ENCODE data around the gene SUMF2.
"Not testable (repeated sequence)": the region's sequence is repeated elsewhere in the genome, so short reads cannot be mapped to it uniquely, and the experiment has no call there.

SUMF2 gene

GRCh38 chr7:56063500-56063881, 595 bp upstream of the SUMF2 start (continued):
- no peak for TF ChIP-seq ZNF362 (tag by site-specific recombination; IDR thresholded peaks at IDR 0.05)
- TF ChIP-seq, protein P1, sequence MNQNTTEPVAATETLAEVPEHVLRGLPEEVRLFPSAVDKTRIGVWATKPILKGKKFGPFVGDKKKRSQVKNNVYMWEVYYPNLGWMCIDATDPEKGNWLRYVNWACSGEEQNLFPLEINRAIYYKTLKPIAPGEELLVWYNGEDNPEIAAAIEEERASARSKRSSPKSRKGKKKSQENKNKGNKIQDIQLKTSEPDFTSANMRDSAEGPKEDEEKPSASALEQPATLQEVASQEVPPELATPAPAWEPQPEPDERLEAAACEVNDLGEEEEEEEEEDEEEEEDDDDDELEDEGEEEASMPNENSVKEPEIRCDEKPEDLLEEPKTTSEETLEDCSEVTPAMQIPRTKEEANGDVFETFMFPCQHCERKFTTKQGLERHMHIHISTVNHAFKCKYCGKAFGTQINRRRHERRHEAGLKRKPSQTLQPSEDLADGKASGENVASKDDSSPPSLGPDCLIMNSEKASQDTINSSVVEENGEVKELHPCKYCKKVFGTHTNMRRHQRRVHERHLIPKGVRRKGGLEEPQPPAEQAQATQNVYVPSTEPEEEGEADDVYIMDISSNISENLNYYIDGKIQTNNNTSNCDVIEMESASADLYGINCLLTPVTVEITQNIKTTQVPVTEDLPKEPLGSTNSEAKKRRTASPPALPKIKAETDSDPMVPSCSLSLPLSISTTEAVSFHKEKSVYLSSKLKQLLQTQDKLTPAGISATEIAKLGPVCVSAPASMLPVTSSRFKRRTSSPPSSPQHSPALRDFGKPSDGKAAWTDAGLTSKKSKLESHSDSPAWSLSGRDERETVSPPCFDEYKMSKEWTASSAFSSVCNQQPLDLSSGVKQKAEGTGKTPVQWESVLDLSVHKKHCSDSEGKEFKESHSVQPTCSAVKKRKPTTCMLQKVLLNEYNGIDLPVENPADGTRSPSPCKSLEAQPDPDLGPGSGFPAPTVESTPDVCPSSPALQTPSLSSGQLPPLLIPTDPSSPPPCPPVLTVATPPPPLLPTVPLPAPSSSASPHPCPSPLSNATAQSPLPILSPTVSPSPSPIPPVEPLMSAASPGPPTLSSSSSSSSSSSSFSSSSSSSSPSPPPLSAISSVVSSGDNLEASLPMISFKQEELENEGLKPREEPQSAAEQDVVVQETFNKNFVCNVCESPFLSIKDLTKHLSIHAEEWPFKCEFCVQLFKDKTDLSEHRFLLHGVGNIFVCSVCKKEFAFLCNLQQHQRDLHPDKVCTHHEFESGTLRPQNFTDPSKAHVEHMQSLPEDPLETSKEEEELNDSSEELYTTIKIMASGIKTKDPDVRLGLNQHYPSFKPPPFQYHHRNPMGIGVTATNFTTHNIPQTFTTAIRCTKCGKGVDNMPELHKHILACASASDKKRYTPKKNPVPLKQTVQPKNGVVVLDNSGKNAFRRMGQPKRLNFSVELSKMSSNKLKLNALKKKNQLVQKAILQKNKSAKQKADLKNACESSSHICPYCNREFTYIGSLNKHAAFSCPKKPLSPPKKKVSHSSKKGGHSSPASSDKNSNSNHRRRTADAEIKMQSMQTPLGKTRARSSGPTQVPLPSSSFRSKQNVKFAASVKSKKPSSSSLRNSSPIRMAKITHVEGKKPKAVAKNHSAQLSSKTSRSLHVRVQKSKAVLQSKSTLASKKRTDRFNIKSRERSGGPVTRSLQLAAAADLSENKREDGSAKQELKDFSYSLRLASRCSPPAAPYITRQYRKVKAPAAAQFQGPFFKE (tag by site-specific recombination; IDR thresholded peaks at IDR 0.05; ENCODE audit: borderline replicate concordance) = no peak
- TF ChIP-seq ZNF600 (tag by site-specific recombination; IDR thresholded peaks at IDR 0.05) = no peak
- TF ChIP-seq OSR2 (tag by site-specific recombination; IDR thresholded peaks at IDR 0.05) = 0 out of 2 replicates have a peak, but pooled peaks have one; percentile 24
- TF ChIP-seq EGR2 (tag by site-specific recombination; IDR thresholded peaks at IDR 0.05; ENCODE audit: low read depth) = no peak

GRCh38 chr7:56066376-56066775, 2.3 kb downstream of the SUMF2 start:
- ChIA-PET POLR2A (interaction anchor here (2.3 kb wide), 1 partner anchor 15 kb away, joined by 12 read pairs; the partner anchor contains the start of genes CCT6A and PSPH), CTCF (interaction anchor here (0.7 kb wide), 1 partner anchor 9 kb away, joined by 3 read pairs; no protein-coding TSS in a partner anchor)
- not testable (repeated sequence) for H3K9me3 ChIP-seq (ENCODE audit: control insufficient read depth, insufficient read depth, low read depth, low read length); H3K27ac ChIP-seq (ENCODE audit: extremely low read depth, low read depth, low read length); H3K4me3 ChIP-seq (ENCODE audit: low read depth, low read length); H3K4me1 ChIP-seq (ENCODE audit: control insufficient read depth, insufficient read depth, low read length)
- peaks cover 39 to 54% of the 10 kb centered on the region in 2 experiments for H3K36me3 ChIP-seq (ENCODE audit: control insufficient read depth in 2 of 2, insufficient read depth in 1 of 2, low read length in 2 of 2)

DNA sequence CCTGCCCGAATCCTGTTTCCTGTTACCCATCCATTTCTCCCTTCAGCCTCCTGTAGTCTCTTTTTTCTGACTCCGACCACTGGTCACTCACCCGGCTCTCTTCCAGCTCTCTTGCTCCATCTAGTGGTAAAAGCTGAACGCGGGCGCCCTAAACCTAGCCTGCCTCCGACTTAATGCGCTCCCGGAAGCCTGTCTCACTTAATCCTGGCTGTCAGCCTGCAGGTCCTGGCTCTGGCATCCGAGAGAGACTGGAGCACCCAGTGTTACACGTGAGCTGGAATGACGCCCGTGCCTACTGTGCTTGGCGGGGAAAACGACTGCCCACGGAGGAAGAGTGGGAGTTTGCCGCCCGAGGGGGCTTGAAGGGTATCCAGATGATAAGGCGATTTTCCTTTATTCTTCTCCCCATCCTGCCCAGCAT, 10.3 kb downstream of the SUMF2 start:
- CTCF ChIA-PET = interaction anchor here (0.6 to 1.8 kb wide), 17 partner anchors 9 to 481 kb away, joined by 3 to 15 read pairs (median 3); partner anchors contain the start of genes CCT6A, PHKG1, PSPH and SUMF2
- Histone ChIP-seq H3K4me1 (ENCODE audit: control insufficient read depth, insufficient read depth, low read length) (no peaks in the 10 kb centered on the region), H3K4me3 (ENCODE audit: low read depth, low read length) (no peak overlapping the region), H3K9me3 (ENCODE audit: control insufficient read depth, insufficient read depth, low read depth, low read length) (no peaks in the 10 kb centered on the region), H3K36me3 (ENCODE audit: control insufficient read depth in 2 of 2, insufficient read depth in 1 of 2, low read length in 2 of 2) (peaks cover 39 to 40% of the 10 kb centered on the region in 2 experiments; a peak in 2 of 3 replicates), H3K27ac (ENCODE audit: extremely low read depth, low read depth, low read length) (no peak overlapping the region)
- POLR2A ChIA-PET = interaction anchor here (0.7 to 3.0 kb wide), 4 partner anchors 10 to 40 kb away, joined by 3 to 17 read pairs (median 8); partner anchors contain the start of genes CCT6A, PSPH and SUMF2
- TF ChIP-seq, protein P2, sequence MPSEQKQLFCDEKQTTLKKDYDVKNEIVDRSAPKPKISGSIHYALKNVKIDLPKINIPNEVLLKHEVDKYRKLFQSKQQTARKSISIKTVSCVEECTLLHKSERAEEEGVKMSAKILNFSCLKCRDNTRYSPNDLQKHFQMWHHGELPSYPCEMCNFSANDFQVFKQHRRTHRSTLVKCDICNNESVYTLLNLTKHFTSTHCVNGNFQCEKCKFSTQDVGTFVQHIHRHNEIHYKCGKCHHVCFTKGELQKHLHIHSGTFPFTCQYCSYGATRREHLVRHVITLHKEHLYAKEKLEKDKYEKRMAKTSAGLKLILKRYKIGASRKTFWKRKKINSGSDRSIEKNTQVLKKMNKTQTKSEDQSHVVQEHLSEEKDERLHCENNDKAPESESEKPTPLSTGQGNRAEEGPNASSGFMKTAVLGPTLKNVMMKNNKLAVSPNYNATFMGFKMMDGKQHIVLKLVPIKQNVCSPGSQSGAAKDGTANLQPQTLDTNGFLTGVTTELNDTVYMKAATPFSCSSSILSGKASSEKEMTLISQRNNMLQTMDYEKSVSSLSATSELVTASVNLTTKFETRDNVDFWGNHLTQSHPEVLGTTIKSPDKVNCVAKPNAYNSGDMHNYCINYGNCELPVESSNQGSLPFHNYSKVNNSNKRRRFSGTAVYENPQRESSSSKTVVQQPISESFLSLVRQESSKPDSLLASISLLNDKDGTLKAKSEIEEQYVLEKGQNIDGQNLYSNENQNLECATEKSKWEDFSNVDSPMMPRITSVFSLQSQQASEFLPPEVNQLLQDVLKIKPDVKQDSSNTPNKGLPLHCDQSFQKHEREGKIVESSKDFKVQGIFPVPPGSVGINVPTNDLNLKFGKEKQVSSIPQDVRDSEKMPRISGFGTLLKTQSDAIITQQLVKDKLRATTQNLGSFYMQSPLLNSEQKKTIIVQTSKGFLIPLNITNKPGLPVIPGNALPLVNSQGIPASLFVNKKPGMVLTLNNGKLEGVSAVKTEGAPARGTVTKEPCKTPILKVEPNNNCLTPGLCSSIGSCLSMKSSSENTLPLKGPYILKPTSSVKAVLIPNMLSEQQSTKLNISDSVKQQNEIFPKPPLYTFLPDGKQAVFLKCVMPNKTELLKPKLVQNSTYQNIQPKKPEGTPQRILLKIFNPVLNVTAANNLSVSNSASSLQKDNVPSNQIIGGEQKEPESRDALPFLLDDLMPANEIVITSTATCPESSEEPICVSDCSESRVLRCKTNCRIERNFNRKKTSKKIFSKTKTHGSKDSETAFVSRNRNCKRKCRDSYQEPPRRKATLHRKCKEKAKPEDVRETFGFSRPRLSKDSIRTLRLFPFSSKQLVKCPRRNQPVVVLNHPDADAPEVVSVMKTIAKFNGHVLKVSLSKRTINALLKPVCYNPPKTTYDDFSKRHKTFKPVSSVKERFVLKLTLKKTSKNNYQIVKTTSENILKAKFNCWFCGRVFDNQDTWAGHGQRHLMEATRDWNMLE (tag by site-specific recombination; conservative IDR thresholded peaks at IDR 0.05; ENCODE audit: low read depth) = no peak
- TF ChIP-seq ZNF654 (tag by site-specific recombination; IDR thresholded peaks at IDR 0.05; ENCODE audit: low read depth) (peak; percentile 98), ZFHX2 (tag by site-specific recombination; conservative IDR thresholded peaks at IDR 0.05) (peak; percentile 18; the same call in 1 of the 2 replicates), FEZF1 (tag by site-specific recombination; IDR thresholded peaks at IDR 0.05) (no peak), ZNF398 (tag by site-specific recombination; IDR thresholded peaks at IDR 0.05) (no peak), ZBTB48 (tag by site-specific recombination; IDR thresholded peaks at IDR 0.05) (no peak), ZXDB (tag by site-specific recombination; IDR thresholded peaks at IDR 0.05) (no peak), ATF2 (tag by site-specific recombination; IDR thresholded peaks at IDR 0.05; ENCODE audit: low read depth) (no peak), ZNF639 (tag by site-specific recombination; IDR thresholded peaks at IDR 0.05) (no peak), ZBTB8A (tag by site-specific recombination; IDR thresholded peaks at IDR 0.05) (no peak)

All from HEK293 (cell line).